A549 treated with AZD9567 at 1 μM for 4 hours (cell line): ENCODE results near the gene SH3YL1. TPM values are rescaled to one million over a fixed set of nuclear protein-coding genes. Genes with fewer than 3 reads are reported as not detected.

Source experiments
- total RNA-seq: library from RNA; stranded (reverse); fragments of 200-300 nt; extraction: Qiagen RNA extraction; gene quantifications from 5 replicates; pipeline ENCODE4 v1.2.3, GENCODE V29; 2022; ENCODE audit not compliant: insufficient read depth

The SH3YL1 gene
- 7.0 to 14.2 TPM (median 8.8 TPM) in 5 replicates for total RNA-seq

GRCh38 chr2:263774-264492 is at the start of gene SH3YL1:
Gene SH3YL1 (minus strand): TSS chr2:264032. CDS start chr2:263984, 48 bp downstream.

GRCh38 chr2:287911-288757 is 24.3 kb upstream of the SH3YL1 start, which contains the start of gene ALKAL2:
Gene ALKAL2 (minus strand): TSS chr2:288091. CDS start chr2:287835, 256 bp downstream.

GRCh38 chr2:264493-265468 is 949 bp upstream of the SH3YL1 start, which contains the start of gene ACP1:
Gene ACP1 (plus strand): TSS chr2:264947. CDS start chr2:264965, 18 bp downstream.

Other genes with a start within 250 kb of the SH3YL1 start
- 0.15 to 0.42 TPM (median 0.26 TPM) in 4 of 5 replicates, not detected in the other for gene FAM110C, start 217.5 kb downstream of the SH3YL1 start, total RNA-seq
- 186 to 219 TPM (median 192 TPM) in 5 replicates for gene ACP1, start 915 bp upstream of the SH3YL1 start, total RNA-seq
- not detected in 5 replicates for gene ALKAL2, start 24.1 kb upstream of the SH3YL1 start, total RNA-seq